ENCODE data around the gene TMEM167A. TPM values are rescaled to one million over a fixed set of nuclear protein-coding genes. Genes with fewer than 3 reads are reported as not detected.

Gene TMEM167A
- total RNA-seq, 2 donors from 2014 or later = 56.9 to 125 TPM

DNA sequence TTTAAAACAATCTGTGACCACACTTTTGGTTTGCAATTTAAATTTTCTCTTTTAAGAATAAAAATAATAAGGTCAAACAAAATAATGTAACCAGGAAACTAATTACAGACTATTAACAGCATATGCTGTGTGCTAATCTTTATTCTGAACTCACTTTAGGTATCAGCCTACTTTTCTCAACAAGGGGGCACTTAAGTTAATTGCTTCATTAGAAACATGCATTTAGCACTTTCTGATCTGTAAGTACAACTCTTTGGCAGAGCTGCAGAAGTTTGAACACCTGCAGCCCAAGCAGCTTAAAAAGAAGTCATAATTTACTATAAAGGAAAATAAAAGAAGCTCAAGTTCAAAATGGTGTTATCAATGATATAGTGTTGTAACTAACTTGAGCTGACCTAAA lies 21.8 kb upstream of the TMEM167A start:
- peaks cover 4% of the 10 kb centered on the region for H3K9me3 Mint-ChIP-seq
- ATAC-seq = no peak

DNA sequence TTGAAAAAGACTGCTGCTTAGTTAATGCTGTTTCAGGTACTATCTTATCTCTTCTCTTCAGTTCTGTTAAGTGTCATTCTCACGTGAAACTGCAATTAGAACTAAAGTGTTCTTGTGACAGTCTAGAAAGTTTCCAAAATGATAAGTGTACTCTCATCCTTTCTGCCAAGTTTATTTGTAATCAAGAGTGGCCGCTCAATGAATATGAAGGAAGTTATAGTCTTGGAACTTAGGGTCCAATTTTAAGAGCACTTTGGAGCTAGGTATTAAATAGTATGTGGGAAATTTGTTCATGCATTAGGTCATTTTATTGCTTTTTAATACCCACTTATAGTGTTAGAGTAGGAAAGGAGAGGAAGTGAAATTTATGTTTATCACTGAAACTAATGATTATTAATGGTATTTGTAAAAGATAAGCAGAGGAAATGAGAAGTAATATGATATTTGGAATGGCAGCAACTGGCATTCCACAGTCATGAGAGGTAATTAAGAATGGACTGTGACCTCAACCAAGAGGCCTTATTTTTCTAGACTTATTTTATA lies 20.6 kb upstream of the TMEM167A start:
- ATAC-seq (no peak), DNase-seq (ENCODE audit: low spot score) (no peak)
- peaks cover 14% of the 10 kb centered on the region for H3K9me3 Mint-ChIP-seq
- peaks cover 5 to 6% of the 10 kb centered on the region in 2 donors for H3K4me1 Mint-ChIP-seq (ENCODE audit: low read depth in 2 of 2)
- no peak overlapping the region for H3K27ac Mint-ChIP-seq
- no peak overlapping the region for H3K4me3 Mint-ChIP-seq
- H3K27me3 Mint-ChIP-seq = no peaks in the 10 kb centered on the region
- peaks cover 18% of the 10 kb centered on the region for H3K36me3 Mint-ChIP-seq

More for the DNA sequence above, 21.8 kb upstream of the TMEM167A start:
- DNase-seq (ENCODE audit: low spot score) = no peak
- no peak overlapping the region for H3K27ac Mint-ChIP-seq
- no peaks in the 10 kb centered on the region for H3K27me3 Mint-ChIP-seq
- peaks cover 0 to 4% of the 10 kb centered on the region in 2 donors for H3K4me1 Mint-ChIP-seq (ENCODE audit: low read depth in 2 of 2)
- no peak overlapping the region for H3K4me3 Mint-ChIP-seq
- peaks cover 6% of the 10 kb centered on the region for H3K36me3 Mint-ChIP-seq

DNA sequence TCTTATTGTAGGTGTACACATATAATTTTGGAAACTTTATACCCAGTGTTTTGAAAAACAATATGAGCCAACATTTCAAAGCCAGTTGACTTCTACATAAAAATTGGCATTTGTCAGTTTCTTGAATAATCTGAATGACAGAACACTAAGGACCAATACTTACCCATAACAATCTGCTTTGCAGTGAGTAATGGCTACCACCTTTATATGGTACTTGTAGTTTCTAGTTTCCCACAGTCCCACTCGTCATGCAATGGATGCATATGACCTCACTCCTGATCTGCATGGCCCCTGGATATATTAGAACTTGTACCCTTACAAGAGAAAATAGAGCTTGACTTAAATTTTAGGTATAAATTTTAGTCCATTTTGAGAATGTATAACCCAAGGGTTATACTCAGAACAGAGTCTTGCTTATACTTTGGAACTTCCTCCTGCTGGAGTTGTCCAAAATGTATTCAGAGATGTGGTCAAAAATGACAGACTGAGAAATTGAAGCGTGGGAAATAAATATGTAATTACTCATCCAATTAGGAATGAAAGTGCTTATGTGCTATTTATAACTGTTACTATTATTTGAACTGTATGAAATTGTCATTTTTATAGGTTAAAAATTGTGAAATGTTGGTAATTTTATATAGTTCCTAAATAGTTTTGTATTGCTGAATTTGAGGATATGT lies 19.6 kb upstream of the TMEM167A start:
- DNase-seq (ENCODE audit: low spot score) (no peak), ATAC-seq (no peak)
- Mint-ChIP-seq H3K36me3 (peaks cover 23% of the 10 kb centered on the region), H3K27ac (no peak overlapping the region), H3K4me1 (ENCODE audit: low read depth in 2 of 2) (peaks cover 15 to 16% of the 10 kb centered on the region in 2 donors), H3K9me3 (peaks cover 14% of the 10 kb centered on the region), H3K27me3 (no peaks in the 10 kb centered on the region), H3K4me3 (no peak overlapping the region)

DNA sequence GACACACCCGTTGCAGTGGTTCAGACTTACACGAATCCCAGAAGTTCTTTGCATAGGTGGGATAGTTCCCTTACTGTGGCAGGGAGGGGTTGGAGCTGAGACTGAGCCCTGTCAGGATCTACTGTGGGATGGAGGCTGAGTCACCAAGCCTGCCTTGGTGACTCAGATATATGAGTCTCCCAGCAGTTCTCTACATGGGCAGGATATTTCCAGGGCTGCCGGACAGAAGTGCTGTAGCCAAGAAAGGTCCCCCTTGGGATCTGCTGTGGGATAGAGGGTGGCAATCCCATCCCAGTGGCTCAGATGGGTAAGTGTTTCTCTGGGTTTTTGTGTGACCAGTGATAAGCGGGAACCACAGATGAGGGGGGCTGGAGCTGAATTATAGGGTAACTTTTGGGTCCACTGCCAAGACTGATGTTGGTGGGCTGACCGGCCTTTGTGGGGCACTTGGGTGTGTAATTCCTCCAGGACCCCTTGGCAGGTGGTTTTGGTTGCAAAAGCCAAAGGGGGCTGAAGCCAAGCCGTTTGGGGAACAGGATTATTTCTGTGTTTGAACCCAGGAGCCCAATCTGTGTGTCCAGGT lies 18.9 kb upstream of the TMEM167A start:
- ATAC-seq (no peak), DNase-seq (ENCODE audit: low spot score) (no peak)
- Mint-ChIP-seq H3K27ac (no peak overlapping the region), H3K9me3 (peaks cover 14% of the 10 kb centered on the region), H3K36me3 (peaks cover 23% of the 10 kb centered on the region), H3K4me3 (no peak overlapping the region), H3K27me3 (no peaks in the 10 kb centered on the region), H3K4me1 (ENCODE audit: low read depth in 2 of 2) (peaks cover 17% of the 10 kb centered on the region in 2 donors)

DNA sequence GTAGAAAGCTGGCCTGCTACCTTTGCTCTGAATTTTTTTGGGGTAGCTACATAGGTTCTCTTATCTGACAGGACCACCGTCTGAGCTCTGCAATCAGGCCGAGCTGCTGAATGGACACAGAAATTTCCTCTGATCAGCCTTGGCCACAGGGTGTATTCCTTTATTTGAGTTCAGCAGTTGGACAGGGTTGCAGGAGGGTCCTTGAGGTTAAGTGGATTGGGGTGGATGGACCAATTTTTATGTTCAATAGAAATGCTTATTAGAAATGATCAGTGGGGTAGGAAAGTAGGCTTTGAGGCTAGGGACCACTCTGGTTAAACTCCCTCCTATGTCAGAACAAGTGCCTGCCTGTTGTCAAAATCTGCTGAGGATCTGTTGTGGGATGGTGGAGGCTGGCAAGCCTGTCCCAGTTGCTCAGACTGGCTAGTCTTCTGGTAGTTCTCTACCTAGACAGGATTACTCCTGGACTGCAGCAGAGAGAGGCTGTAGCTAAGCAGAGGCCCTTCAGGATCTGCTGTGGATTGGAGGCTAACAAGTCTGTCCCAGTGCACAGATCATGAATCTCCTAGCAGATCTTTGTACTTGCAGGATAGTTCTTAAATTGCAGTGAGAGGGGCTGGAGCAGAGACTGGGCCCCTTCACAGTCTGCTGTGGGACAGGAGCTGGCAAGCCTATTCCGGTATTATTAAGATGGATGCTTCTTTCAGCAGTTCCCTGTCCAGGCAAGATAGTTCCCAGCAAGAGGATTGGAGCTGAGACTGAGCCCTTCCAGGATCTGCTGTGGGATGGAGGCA lies 18.2 kb upstream of the TMEM167A start:
- ATAC-seq = no peak
- no peak overlapping the region for H3K27ac Mint-ChIP-seq
- H3K4me3 Mint-ChIP-seq = no peak overlapping the region
- H3K27me3 Mint-ChIP-seq = no peaks in the 10 kb centered on the region
- H3K36me3 Mint-ChIP-seq = peaks cover 23% of the 10 kb centered on the region
- peaks cover 17% of the 10 kb centered on the region in 2 donors for H3K4me1 Mint-ChIP-seq (ENCODE audit: low read depth in 2 of 2)
- peaks cover 14% of the 10 kb centered on the region for H3K9me3 Mint-ChIP-seq
- DNase-seq (ENCODE audit: low spot score) = no peak

DNA sequence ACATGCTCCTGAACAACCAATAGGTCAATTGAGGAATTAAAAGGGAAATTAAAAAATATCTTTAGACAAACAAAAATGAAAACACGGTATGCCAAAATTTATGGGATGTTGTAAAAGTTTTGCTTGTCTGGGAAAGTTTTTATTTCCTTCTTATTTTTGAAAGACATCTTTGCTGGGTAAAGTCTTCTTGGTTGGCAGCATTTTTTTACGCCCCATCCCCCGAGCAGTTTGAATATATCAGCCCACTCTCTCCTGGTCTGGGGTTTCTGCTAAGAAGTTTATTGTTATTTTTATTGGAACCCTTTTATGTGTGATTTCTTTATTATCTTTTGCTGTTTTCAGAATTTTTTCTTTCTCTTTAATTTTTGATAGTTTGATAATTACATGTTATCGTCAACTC lies 16.5 kb upstream of the TMEM167A start:
- Mint-ChIP-seq H3K9me3 (peaks cover 14% of the 10 kb centered on the region), H3K27me3 (no peaks in the 10 kb centered on the region), H3K4me1 (ENCODE audit: low read depth in 2 of 2) (peaks cover 17% of the 10 kb centered on the region in 2 donors), H3K4me3 (no peak overlapping the region), H3K36me3 (peaks cover 23% of the 10 kb centered on the region), H3K27ac (no peak overlapping the region)
- no peak for ATAC-seq
- no peak for DNase-seq (ENCODE audit: low spot score)

DNA sequence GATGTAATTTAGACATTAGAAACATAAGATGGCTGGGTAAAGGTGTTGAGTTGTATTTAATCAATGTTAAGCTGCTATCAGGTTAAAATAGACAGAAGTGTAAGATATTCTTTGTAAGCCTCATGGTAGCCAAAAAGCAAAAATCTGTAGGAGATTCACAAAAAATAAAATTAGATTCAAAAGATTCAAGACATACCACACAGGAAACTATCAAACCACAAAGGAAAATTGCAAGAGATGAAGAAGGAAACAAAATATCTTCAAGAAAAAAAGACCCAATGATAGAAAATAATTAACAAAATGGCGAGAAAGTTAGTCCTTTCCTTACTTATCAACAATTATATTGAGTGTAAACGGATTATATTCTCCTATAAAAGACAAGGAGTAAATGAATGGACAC lies 15.4 kb upstream of the TMEM167A start:
- Mint-ChIP-seq H3K27ac (no peak overlapping the region), H3K27me3 (no peaks in the 10 kb centered on the region), H3K4me1 (ENCODE audit: low read depth in 2 of 2) (peaks cover 17% of the 10 kb centered on the region in 2 donors), H3K9me3 (peaks cover 14% of the 10 kb centered on the region), H3K36me3 (peaks cover 23% of the 10 kb centered on the region), H3K4me3 (no peak overlapping the region)
- no peak for DNase-seq (ENCODE audit: low spot score)
- ATAC-seq = no peak

DNA sequence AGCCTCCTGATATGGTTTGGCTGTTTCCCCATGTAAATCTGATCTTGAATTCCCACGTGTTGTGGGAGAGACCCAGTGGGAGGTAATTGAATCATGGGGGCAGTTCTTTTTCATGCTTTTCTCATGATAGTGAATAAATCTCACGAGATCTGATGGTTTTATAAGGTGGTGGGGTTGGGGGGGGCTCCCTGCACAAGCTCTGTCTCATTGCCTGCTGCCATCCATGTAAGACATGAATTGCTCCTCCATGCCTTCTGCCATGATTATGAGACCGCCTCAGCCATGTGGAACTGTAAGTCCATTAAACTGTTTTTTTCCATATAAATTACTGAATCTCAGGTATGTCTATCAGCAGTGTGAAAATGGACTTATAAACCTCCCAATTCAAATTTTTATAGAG lies 13.0 kb upstream of the TMEM167A start:
- Mint-ChIP-seq H3K36me3 (peaks cover 23% of the 10 kb centered on the region), H3K27ac (no peak overlapping the region), H3K27me3 (no peaks in the 10 kb centered on the region), H3K4me1 (ENCODE audit: low read depth in 2 of 2) (peaks cover 13 to 17% of the 10 kb centered on the region in 2 donors), H3K4me3 (no peak overlapping the region), H3K9me3 (peaks cover 14% of the 10 kb centered on the region)
- DNase-seq (ENCODE audit: low spot score) (no peak), ATAC-seq (no peak)

DNA sequence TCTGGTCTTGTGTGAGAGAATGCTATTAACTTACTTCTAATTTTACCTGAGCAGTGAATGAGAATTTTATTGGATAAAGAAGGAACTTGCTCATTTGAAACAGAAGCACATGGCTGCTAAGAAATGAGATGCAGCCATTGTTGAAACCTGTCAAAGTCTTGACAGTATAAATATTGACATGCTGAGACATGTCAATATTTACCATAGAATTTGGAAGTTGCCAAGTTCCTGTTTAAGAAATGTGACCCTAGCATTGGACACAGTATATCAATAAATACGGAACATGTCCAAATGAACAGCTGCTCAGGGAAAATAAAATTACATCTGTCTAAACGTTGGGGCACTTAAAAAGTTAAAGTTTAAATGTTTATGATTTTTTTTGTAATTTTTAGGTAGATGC lies 7.9 kb upstream of the TMEM167A start:
- no peak overlapping the region for H3K27ac Mint-ChIP-seq
- no peaks in the 10 kb centered on the region for H3K36me3 Mint-ChIP-seq
- H3K4me1 Mint-ChIP-seq (ENCODE audit: low read depth in 2 of 2) = no peaks in the 10 kb centered on the region
- no peak overlapping the region for H3K4me3 Mint-ChIP-seq
- ATAC-seq (no peak), DNase-seq (ENCODE audit: low spot score) (no peak)
- H3K9me3 Mint-ChIP-seq = no peaks in the 10 kb centered on the region
- H3K27me3 Mint-ChIP-seq = no peaks in the 10 kb centered on the region

DNA sequence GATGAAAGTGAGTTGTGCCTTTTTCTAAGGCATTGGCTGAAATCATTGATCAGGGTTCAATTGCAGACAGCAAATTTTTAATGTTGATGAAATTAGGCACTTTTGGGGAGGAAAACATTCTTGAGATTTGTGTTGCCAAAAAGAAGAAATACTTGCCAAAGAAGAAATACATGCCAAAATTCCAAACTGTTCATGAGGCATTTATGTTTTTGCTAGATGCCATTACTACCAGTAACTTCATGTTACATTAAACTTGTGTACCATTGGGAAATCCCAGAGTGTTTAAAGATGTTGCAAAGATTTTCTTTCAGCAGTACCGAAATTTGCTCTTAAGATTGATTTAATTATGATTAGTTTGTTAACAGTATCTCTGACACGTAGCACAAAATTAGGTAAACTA lies 7.1 kb upstream of the TMEM167A start:
- Mint-ChIP-seq H3K27ac (no peak overlapping the region), H3K36me3 (no peaks in the 10 kb centered on the region), H3K27me3 (no peaks in the 10 kb centered on the region), H3K4me3 (no peak overlapping the region), H3K9me3 (no peaks in the 10 kb centered on the region), H3K4me1 (ENCODE audit: low read depth in 2 of 2) (no peaks in the 10 kb centered on the region)
- DNase-seq (ENCODE audit: low spot score) (no peak), ATAC-seq (no peak)

DNA sequence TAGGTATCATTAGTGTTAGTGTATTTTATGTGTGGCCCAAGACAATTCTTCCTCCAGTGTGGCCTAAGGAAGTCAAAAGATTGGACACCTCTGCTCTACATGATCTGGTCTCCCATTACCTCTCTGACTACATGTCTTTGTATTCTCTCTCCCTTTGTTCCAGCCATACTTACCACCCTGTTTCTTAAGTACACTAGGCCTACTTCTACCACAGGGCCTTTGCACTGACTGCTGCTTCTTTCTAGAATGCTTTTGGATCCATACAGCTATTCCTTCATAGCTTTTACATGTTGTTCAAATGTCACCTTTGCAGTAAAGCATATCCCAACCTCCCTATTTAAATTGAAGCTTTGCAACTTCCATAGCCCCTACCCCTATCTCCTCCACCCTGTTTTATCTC lies 5.6 kb upstream of the TMEM167A start:
- H3K27ac Mint-ChIP-seq = no peak overlapping the region
- no peaks in the 10 kb centered on the region for H3K9me3 Mint-ChIP-seq
- ATAC-seq = no peak
- H3K4me1 Mint-ChIP-seq (ENCODE audit: low read depth in 2 of 2) = peaks cover 8 to 9% of the 10 kb centered on the region in 2 donors
- DNase-seq (ENCODE audit: low spot score) = no peak
- peaks cover 5% of the 10 kb centered on the region for H3K36me3 Mint-ChIP-seq
- H3K4me3 Mint-ChIP-seq = no peak overlapping the region
- no peaks in the 10 kb centered on the region for H3K27me3 Mint-ChIP-seq

DNA sequence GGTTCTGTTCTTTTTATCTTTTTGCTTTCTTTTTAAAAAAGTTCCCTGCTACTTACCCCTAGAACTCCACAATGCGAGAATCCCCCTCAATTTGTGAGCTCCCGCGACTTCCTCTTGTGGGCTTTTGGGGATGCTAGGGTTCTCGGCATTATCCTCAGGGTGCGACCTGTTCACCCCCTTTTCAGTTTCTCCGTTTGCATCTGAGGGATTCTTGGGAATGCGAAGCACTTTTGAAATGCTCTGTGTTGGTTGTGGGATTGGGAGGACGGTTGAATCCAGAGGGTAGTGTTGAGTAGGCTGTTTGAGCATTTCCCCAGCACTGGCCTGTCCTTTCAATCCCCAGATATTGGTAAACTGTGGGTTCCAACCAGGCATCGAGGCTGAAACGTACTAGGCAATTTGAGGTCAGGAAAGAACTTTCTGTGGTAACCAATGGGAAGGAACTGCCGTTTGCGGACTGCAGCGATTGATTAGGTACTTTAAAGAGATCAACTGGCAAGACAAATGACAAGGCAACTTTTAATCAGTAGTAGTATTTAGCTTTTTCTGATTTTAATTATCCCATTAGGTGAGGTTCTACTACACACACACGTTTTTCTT lies 568 bp upstream of the TMEM167A start:
- peak overlapping the region; percentile 98 for H3K4me3 Mint-ChIP-seq
- ATAC-seq = no peak
- H3K27ac Mint-ChIP-seq = peak overlapping the region; percentile 98
- H3K9me3 Mint-ChIP-seq = no peaks in the 10 kb centered on the region
- peaks cover 33 to 46% of the 10 kb centered on the region in 2 donors for H3K4me1 Mint-ChIP-seq (ENCODE audit: low read depth in 2 of 2)
- no peaks in the 10 kb centered on the region for H3K27me3 Mint-ChIP-seq
- DNase-seq (ENCODE audit: low spot score) = no peak
- H3K36me3 Mint-ChIP-seq = peaks cover 17% of the 10 kb centered on the region

DNA sequence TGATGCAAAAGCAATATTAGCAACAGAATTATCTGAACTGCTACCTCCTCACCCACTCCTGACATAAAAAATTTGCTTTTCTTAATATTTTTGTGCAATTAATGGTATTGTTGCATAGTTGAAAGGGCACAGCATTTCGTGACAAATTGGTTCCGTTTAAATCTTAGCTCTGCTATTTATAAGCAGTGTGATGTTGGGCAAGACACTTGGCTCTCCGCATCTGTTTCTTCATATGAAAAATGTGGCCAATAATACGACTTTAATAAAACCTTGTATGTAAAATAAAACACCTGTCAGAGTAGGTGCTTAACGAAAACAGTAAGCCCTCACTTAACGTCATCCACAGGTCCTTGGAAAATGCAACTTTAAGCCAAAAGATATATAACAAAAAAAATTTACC lies 4.2 kb downstream of the TMEM167A start:
- Mint-ChIP-seq H3K4me3 (no peak overlapping the region), H3K4me1 (ENCODE audit: low read depth in 2 of 2) (peaks cover 43 to 53% of the 10 kb centered on the region in 2 donors), H3K27ac (no peak overlapping the region)

More for the DNA sequence above, 4.2 kb downstream of the TMEM167A start:
- H3K27me3 Mint-ChIP-seq = no peaks in the 10 kb centered on the region
- DNase-seq (ENCODE audit: low spot score) = no peak
- peaks cover 13% of the 10 kb centered on the region for H3K36me3 Mint-ChIP-seq
- no peak for ATAC-seq
- no peaks in the 10 kb centered on the region for H3K9me3 Mint-ChIP-seq
